Lower lobe of right lung (tissue), 2 donors: ENCODE measurements around the gene NTSR2. TPM values are rescaled to one million over a fixed set of nuclear protein-coding genes. Genes with fewer than 3 reads are reported as not detected.

Source experiments
- ATAC-seq, 2 donors: fragments of 200-7000 bp; cut with Tn5 transposase; one replicate each; pipeline ENCODE4 v1.9.1; 2020 to 2022; ENCODE audit warnings: mild to moderate bottlenecking in 2 of 2, moderate library complexity in 2 of 2
- DNase-seq: peaks from one replicate; pipeline ENCODE4 v3.0.0-alpha.2; 2020
- H3K27ac ChIP-seq: fragments of 200-600 bp; one replicate; pipeline ENCODE4 v1.8.0; 2022
- H3K27me3 ChIP-seq: fragments of 200-600 bp; one replicate; pipeline ENCODE4 v1.8.0; 2022; ENCODE audit warnings: low read depth
- H3K36me3 ChIP-seq: fragments of 200-600 bp; one replicate; pipeline ENCODE4 v1.8.0; 2022; ENCODE audit warnings: mild to moderate bottlenecking
- H3K4me1 ChIP-seq: fragments of 200-600 bp; one replicate; pipeline ENCODE4 v1.8.0; 2022
- H3K4me3 ChIP-seq: fragments of 200-600 bp; one replicate; pipeline ENCODE4 v1.8.0; 2022; ENCODE audit warnings: mild to moderate bottlenecking
- H3K9me3 ChIP-seq: fragments of 200-600 bp; one replicate; pipeline ENCODE4 v1.8.0; 2022
- CTCF ChIP-seq: fragments of 200-600 bp; IDR thresholded peaks from one replicate; pipeline ENCODE4 v1.8.0; 2022; ENCODE audit warnings: antibody characterized with exemption, mild to moderate bottlenecking
- intact Hi-C: fragments of 100-400 bp; cut with DNase I; formaldehyde crosslinking; loops from one replicate; pipeline ENCODE4 v1.11.0; 2022
- total RNA-seq: library from RNA; stranded (reverse); fragmentation: NEBNext Ultra II Directional; extraction: Animal tissue kit (Norgen Biotek cat#: 25700); gene quantifications from one replicate; pipeline ENCODE4 v1.2.1, GENCODE V29; 2021
- donor health status: DM: no; HTN: yes; CAD: no; lungs with severe emphysema.

Gene NTSR2
- total RNA-seq, 1 donor from 2014 or later, result not detected

- Histone ChIP-seq H3K27me3 (peaks cover 4% of the 10 kb centered on the region), H3K4me3 (no peak overlapping the region), H3K4me1 (peaks cover 27% of the 10 kb centered on the region), H3K9me3 (no peaks in the 10 kb centered on the region), H3K27ac (no peak overlapping the region), H3K36me3 (no peaks in the 10 kb centered on the region)
- TF ChIP-seq CTCF, result peak; percentile 71
- DNase-seq, result no peak
- intact Hi-C loops, result no loop called here
- peak; percentile 67 to 78 for ATAC-seq
These were observed 23.0 kb upstream of the NTSR2 start for GRCh38 chr2:11692966-11693521.

DNA sequence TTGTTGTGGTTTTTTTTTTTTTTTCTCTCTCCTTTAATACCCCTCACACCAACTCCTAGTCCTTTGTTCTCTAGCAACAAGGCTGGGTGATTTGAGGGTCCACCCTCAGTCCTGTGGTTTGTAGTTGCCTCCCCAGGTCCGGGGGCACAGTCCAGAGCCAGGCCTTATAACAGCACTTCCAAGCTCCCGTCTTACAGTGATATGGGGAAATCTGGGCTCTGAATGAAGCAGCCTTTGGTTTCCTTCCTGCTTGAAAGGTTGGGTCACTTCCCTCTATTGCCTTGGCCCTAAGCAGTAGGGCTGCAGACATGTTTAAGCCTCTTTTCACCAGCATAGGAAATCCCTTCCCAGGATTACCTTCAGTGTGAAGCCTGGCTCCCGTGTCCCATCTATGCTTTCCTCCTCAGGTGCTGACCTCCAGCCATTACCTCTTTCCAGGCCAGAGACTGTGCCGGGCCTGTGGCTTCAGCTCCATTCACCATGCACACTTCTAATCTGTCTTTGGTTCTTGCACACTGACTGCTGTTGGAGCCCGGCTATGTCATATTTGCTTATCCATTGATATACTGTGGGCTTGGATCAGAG is 21.2 kb upstream of the NTSR2 start:
- DNase-seq (no peak), ATAC-seq (no peak)
- Histone ChIP-seq H3K27ac (no peak overlapping the region), H3K27me3 (no peaks in the 10 kb centered on the region), H3K4me1 (peaks cover 16% of the 10 kb centered on the region), H3K4me3 (no peak overlapping the region), H3K36me3 (no peaks in the 10 kb centered on the region), H3K9me3 (no peaks in the 10 kb centered on the region)
- TF ChIP-seq CTCF, result no peak
- intact Hi-C loops, result no loop called here

GRCh38 chr2:11688222-11689069 is 18.5 kb upstream of the NTSR2 start:
- intact Hi-C loops, result loop anchor here (5.0 kb wide), 1 partner anchor 94 kb away; no protein-coding TSS in a partner anchor
- Histone ChIP-seq H3K27ac (peak overlapping the region; percentile 31), H3K4me3 (peak overlapping the region; percentile 26), H3K27me3 (peaks cover 8% of the 10 kb centered on the region), H3K9me3 (no peaks in the 10 kb centered on the region), H3K4me1 (peaks cover 16% of the 10 kb centered on the region), H3K36me3 (no peaks in the 10 kb centered on the region)
- ATAC-seq (peak; percentile 89 to 91), DNase-seq (peak; percentile 87)
- TF ChIP-seq CTCF, result peak; percentile 91

GRCh38 chr2:11687736-11688135 is 17.7 kb upstream of the NTSR2 start:
- H3K27ac ChIP-seq, result peak overlapping the region; percentile 31
- H3K27me3 ChIP-seq, result peaks cover 8% of the 10 kb centered on the region
- peak in 1 of 2 donors; percentile 3 for ATAC-seq
- no peaks in the 10 kb centered on the region for H3K36me3 ChIP-seq
- H3K4me1 ChIP-seq, result peaks cover 16% of the 10 kb centered on the region
- no peak overlapping the region for H3K4me3 ChIP-seq
- intact Hi-C loops, result loop anchor here (5.0 kb wide), 1 partner anchor 95 kb away; no protein-coding TSS in a partner anchor
- no peak for DNase-seq
- no peak for TF ChIP-seq CTCF
- no peaks in the 10 kb centered on the region for H3K9me3 ChIP-seq

DNA sequence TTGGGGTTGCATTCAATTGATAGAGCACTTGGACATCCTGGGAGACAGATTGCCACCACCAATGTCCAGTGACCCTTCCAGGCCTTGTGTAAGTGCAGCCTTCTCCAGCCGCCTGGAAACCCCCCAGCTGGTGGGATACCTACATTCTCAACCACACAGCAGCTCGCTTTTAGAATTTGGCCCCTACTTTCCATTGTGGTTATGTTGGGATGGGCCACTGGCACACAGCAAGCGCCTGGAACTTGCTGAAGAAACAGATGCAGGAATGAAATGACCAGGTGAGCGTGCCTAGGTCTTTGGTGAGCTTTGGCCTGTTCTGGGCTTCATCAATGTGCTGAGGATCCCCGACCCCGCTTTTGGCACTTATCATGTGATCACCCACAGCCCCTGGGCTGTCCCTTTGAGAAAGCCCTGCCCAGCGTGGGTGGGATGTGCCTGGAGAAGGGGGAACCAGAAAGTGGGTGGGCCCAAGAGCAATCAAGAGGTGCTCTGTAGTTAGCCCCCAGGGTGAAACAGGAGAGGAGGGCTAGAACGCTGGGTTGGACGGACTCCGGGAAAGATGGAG is 16.0 kb upstream of the NTSR2 start:
- H3K27ac ChIP-seq, result no peak overlapping the region
- ATAC-seq (no peak), DNase-seq (no peak)
- no peaks in the 10 kb centered on the region for H3K36me3 ChIP-seq
- no peak overlapping the region for H3K4me3 ChIP-seq
- intact Hi-C loops, result loop anchor here (5.0 kb wide), 1 partner anchor 96 kb away; no protein-coding TSS in a partner anchor
- H3K27me3 ChIP-seq, result peaks cover 16% of the 10 kb centered on the region
- no peaks in the 10 kb centered on the region for H3K9me3 ChIP-seq
- peaks cover 16% of the 10 kb centered on the region for H3K4me1 ChIP-seq
- no peak for TF ChIP-seq CTCF
